Right atrium auricular region (tissue), 2 donors: Measurements from ENCODE around the gene SLC44A2. TPM values are rescaled to one million over a fixed set of nuclear protein-coding genes. Genes with fewer than 3 reads are reported as not detected.
A peak's percentile ranks its signal among the peaks of the same experiment; 100 is the strongest.

ENCODE experiments used
- DNase-seq: peaks from one replicate; pipeline ENCODE4 v3.0.0-alpha.2; 2019; ENCODE audit warnings: low spot score
- H3K27ac ChIP-seq, 2 donors: fragments of 200-600 bp; sonication (generic); 1 replicate in 1 of 2; 2 replicates in 1 of 2; pipeline ENCODE4 v1.5.1; 2016 to 2019
- H3K27me3 ChIP-seq, 2 donors: fragments of 200-600 bp; sonication (generic); one replicate each; pipeline versions ENCODE4 v1.5.1 to v1.6.0; 2017 to 2019
- H3K36me3 ChIP-seq: fragments of 200-600 bp; sonication (generic); one replicate; pipeline ENCODE4 v1.5.1; 2016
- H3K4me1 ChIP-seq, 2 donors: fragments of 200-600 bp; sonication (generic); one replicate each; pipeline versions ENCODE4 v1.5.1 to v1.6.0; 2017 to 2019
- H3K4me3 ChIP-seq, 2 donors: fragments of 200-600 bp; sonication (generic); 1 replicate in 1 of 2; 2 replicates in 1 of 2; pipeline ENCODE4 v1.5.1; 2017 to 2019; ENCODE audit warnings: mild to moderate bottlenecking in 1 of 2, moderate library complexity in 1 of 2
- H3K9me3 ChIP-seq, 2 donors: fragments of 200-600 bp; sonication (generic); one replicate each; pipeline ENCODE4 v1.5.1; 2019
- CTCF ChIP-seq, 2 donors: fragments of 200-600 bp; sonication (generic); IDR thresholded peaks; one replicate each; pipeline ENCODE4 v1.5.1; 2019; ENCODE audit warnings: antibody characterized with exemption in 2 of 2
- total RNA-seq, 2 donors: library from RNA; depleted of rRNA; stranded (reverse); fragments of >200 nt; gene quantifications; one replicate each; pipeline ENCODE4 v1.1.0, GENCODE V29; 2016

Gene SLC44A2
- total RNA-seq, 2 donors from 2014 or later: 91.3 to 96.2 TPM

GRCh38 chr19:10604460-10604980 lies 20.8 kb upstream of the SLC44A2 start:
- DNase-seq: no peak
- Histone ChIP-seq H3K27me3 (no peaks in the 10 kb centered on the region), H3K4me3 (no peak overlapping the region), H3K27ac (peak overlapping the region; percentile 96 to 98), H3K4me1 (peaks cover 0 to 22% of the 10 kb centered on the region in 2 donors), H3K36me3 (no peaks in the 10 kb centered on the region), H3K9me3 (no peaks in the 10 kb centered on the region)
- no peak for TF ChIP-seq CTCF (IDR thresholded peaks at IDR 0.05)

GRCh38 chr19:10611907-10612306 lies 13.4 kb upstream of the SLC44A2 start:
- no peak for DNase-seq
- Histone ChIP-seq H3K36me3 (no peaks in the 10 kb centered on the region), H3K27ac (peak overlapping the region; percentile 81 to 88), H3K9me3 (no peaks in the 10 kb centered on the region), H3K4me3 (no peak overlapping the region), H3K27me3 (no peaks in the 10 kb centered on the region), H3K4me1 (peaks cover 0 to 50% of the 10 kb centered on the region in 2 donors)
- no peak for TF ChIP-seq CTCF (IDR thresholded peaks at IDR 0.05)

GRCh38 chr19:10612499-10613119 lies 12.7 kb upstream of the SLC44A2 start:
- DNase-seq: peak; percentile 68
- H3K4me1 ChIP-seq: peaks cover 0 to 57% of the 10 kb centered on the region in 2 donors
- H3K4me3 ChIP-seq: peak overlapping the region in 1 of 2 donors; percentile 11
- H3K27ac ChIP-seq: peak overlapping the region; percentile 81 to 88
- H3K9me3 ChIP-seq: no peaks in the 10 kb centered on the region
- no peak for TF ChIP-seq CTCF (IDR thresholded peaks at IDR 0.05)
- no peaks in the 10 kb centered on the region for H3K36me3 ChIP-seq
- no peaks in the 10 kb centered on the region for H3K27me3 ChIP-seq

- no peaks in the 10 kb centered on the region for H3K27me3 ChIP-seq
- no peaks in the 10 kb centered on the region for H3K36me3 ChIP-seq
- H3K4me1 ChIP-seq: peaks cover 0 to 58% of the 10 kb centered on the region in 2 donors
- no peak for TF ChIP-seq CTCF (IDR thresholded peaks at IDR 0.05)
- H3K4me3 ChIP-seq: no peak overlapping the region
- no peak for DNase-seq
- H3K9me3 ChIP-seq: no peaks in the 10 kb centered on the region
- H3K27ac ChIP-seq: peak overlapping the region in 1 of 2 donors; percentile 3
Observed at GRCh38 chr19:10615429-10616023, 9.8 kb upstream of the SLC44A2 start.

- H3K4me3 ChIP-seq: no peak overlapping the region
- no peaks in the 10 kb centered on the region for H3K36me3 ChIP-seq
- no peaks in the 10 kb centered on the region for H3K27me3 ChIP-seq
- H3K4me1 ChIP-seq: peaks cover 0 to 42% of the 10 kb centered on the region in 2 donors
- no peak for TF ChIP-seq CTCF (IDR thresholded peaks at IDR 0.05)
- H3K27ac ChIP-seq: peak overlapping the region; percentile 25 to 39
- DNase-seq: no peak
- no peaks in the 10 kb centered on the region for H3K9me3 ChIP-seq
Observed at GRCh38 chr19:10617409-10618121, 7.8 kb upstream of the SLC44A2 start.
